Liver (tissue), 9 donors: Measurements from ENCODE around the gene SLBP. TPM values are rescaled to one million over a fixed set of nuclear protein-coding genes. Genes with fewer than 3 reads are reported as not detected.

ENCODE experiments used
- DNase-seq: peaks from one replicate; pipeline ENCODE4 v3.0.0-alpha.2; 2017; ENCODE audit warnings: low spot score
- H3K27ac ChIP-seq, 2 donors: one replicate each; pipeline ENCODE4 v1.7.0; 2013; ENCODE audit warnings: inconsistent platforms in 2 of 2, low read length in 2 of 2, control low read depth in 1 of 2, low read depth in 1 of 2, mild to moderate bottlenecking in 1 of 2
- H3K27me3 ChIP-seq, 4 donors: one replicate each; pipeline versions ENCODE4 v1.6.1 to v1.7.0; 2013; ENCODE audit warnings: low read length in 3 of 4, inconsistent platforms in 1 of 4, mild to moderate bottlenecking in 1 of 4, moderate library complexity in 1 of 4; ENCODE audit not compliant: control insufficient read depth in 4 of 4, insufficient read depth in 4 of 4
- H3K36me3 ChIP-seq, 4 donors: one replicate each; pipeline versions ENCODE4 v1.6.1 to v1.7.0; 2013; ENCODE audit warnings: low read length in 3 of 4, mild to moderate bottlenecking in 3 of 4, low read depth in 1 of 4, moderate library complexity in 1 of 4; ENCODE audit not compliant: control insufficient read depth in 4 of 4, insufficient read depth in 3 of 4
- H3K4me1 ChIP-seq, 4 donors: one replicate each; pipeline versions ENCODE4 v1.6.1 to v1.7.0; 2013; ENCODE audit warnings: low read length in 3 of 4, mild to moderate bottlenecking in 3 of 4, moderate library complexity in 1 of 4; ENCODE audit not compliant: control insufficient read depth in 4 of 4, insufficient read depth in 4 of 4
- H3K4me3 ChIP-seq, 3 donors: one replicate each; pipeline versions ENCODE4 v1.6.1 to v1.7.0; 2013; ENCODE audit warnings: low read length in 3 of 3, control low read depth in 1 of 3, low read depth in 1 of 3, mild to moderate bottlenecking in 1 of 3
- H3K9ac ChIP-seq, 2 donors: one replicate each; pipeline ENCODE4 v1.7.0; 2013; ENCODE audit warnings: low read length in 2 of 2, mild to moderate bottlenecking in 2 of 2, moderate library complexity in 2 of 2, control low read depth in 1 of 2, low read depth in 1 of 2
- H3K9me3 ChIP-seq, 4 donors: one replicate each; pipeline versions ENCODE4 v1.6.1 to v1.7.0; 2013; ENCODE audit warnings: low read length in 3 of 4; ENCODE audit not compliant: control insufficient read depth in 4 of 4
- ATF3 ChIP-seq: IDR thresholded peaks from 2 replicates; pipeline ENCODE4 v1.6.1; 2016; ENCODE audit warnings: antibody characterized with exemption
- CTCF ChIP-seq: fragments of 150-350 bp; IDR thresholded peaks from 2 replicates; pipeline ENCODE4 v1.5.1; 2017; ENCODE audit warnings: improper control_type of control experiment, low read depth, low read length; ENCODE audit not compliant: missing input control
- EGR1 ChIP-seq, 2 donors: IDR thresholded peaks; 2 replicates each; pipeline ENCODE4 v1.6.1; 2016 to 2018; ENCODE audit warnings: antibody characterized with exemption in 2 of 2, low read depth in 2 of 2
- FOXA1 ChIP-seq: IDR thresholded peaks from 2 replicates; pipeline ENCODE4 v1.6.1; 2016; ENCODE audit warnings: antibody characterized with exemption
- FOXA2 ChIP-seq: IDR thresholded peaks from 2 replicates; pipeline ENCODE4 v1.6.1; 2016; ENCODE audit warnings: antibody characterized with exemption
- GABPA ChIP-seq, 2 donors: IDR thresholded peaks in 1 of 2; conservative IDR thresholded peaks in 1 of 2; 2 replicates each; pipeline ENCODE4 v1.6.1; 2016; ENCODE audit warnings: antibody characterized with exemption in 2 of 2, mild to moderate bottlenecking in 1 of 2, moderate library complexity in 1 of 2
- HNF4A ChIP-seq, 2 donors: conservative IDR thresholded peaks; 2 replicates each; pipeline ENCODE4 v1.6.1; 2016; ENCODE audit warnings: antibody characterized with exemption in 2 of 2, mild to moderate bottlenecking in 2 of 2
- HNF4G ChIP-seq: IDR thresholded peaks from 2 replicates; pipeline ENCODE4 v1.6.1; 2016; ENCODE audit warnings: antibody characterized with exemption
- JUND ChIP-seq, 2 donors: IDR thresholded peaks; 2 replicates each; pipeline ENCODE4 v1.6.1; 2016; ENCODE audit warnings: antibody characterized with exemption in 2 of 2
- MAX ChIP-seq: IDR thresholded peaks from 2 replicates; pipeline ENCODE4 v1.6.1; 2016; ENCODE audit warnings: antibody characterized with exemption
- NR2F2 ChIP-seq: IDR thresholded peaks from 2 replicates; pipeline ENCODE4 v1.6.1; 2016; ENCODE audit warnings: antibody characterized with exemption
- RAD21 ChIP-seq, 2 donors: IDR thresholded peaks; 2 replicates each; pipeline ENCODE4 v1.6.1; 2016; ENCODE audit warnings: antibody characterized with exemption in 2 of 2, mild to moderate bottlenecking in 2 of 2
- REST ChIP-seq: IDR thresholded peaks from 2 replicates; pipeline ENCODE4 v1.6.1; 2016; ENCODE audit warnings: antibody characterized with exemption, mild to moderate bottlenecking
- RXRA ChIP-seq, 2 donors: IDR thresholded peaks; 2 replicates each; pipeline ENCODE4 v1.6.1; 2017 to 2018; ENCODE audit warnings: antibody characterized with exemption in 2 of 2, mild to moderate bottlenecking in 1 of 2
- SP1 ChIP-seq: IDR thresholded peaks from 2 replicates; pipeline ENCODE4 v1.6.1; 2018; ENCODE audit warnings: antibody characterized with exemption, mild to moderate bottlenecking
- TAF1 ChIP-seq: conservative IDR thresholded peaks from 2 replicates; pipeline ENCODE4 v1.6.1; 2016; ENCODE audit warnings: antibody characterized with exemption, mild to moderate bottlenecking
- YY1 ChIP-seq: IDR thresholded peaks from 2 replicates; pipeline ENCODE4 v1.6.1; 2016; ENCODE audit warnings: antibody characterized with exemption, mild to moderate bottlenecking
- ZBTB33 ChIP-seq: IDR thresholded peaks from 2 replicates; pipeline ENCODE4 v1.6.1; 2016; ENCODE audit warnings: antibody characterized with exemption
- WGBS: extraction: QIAGEN DNeasy Blood & Tissue Kit; methylation state at CpG from one replicate; pipeline ENCODE4 v1.1.7; 2013; 5-methylcytosine and 5-hydroxymethylcytosine counted together
- polyA plus RNA-seq, 2 donors: library from polyadenylated mRNA; stranded (reverse) in 1 of 2; unstranded in 1 of 2; fragments of 200-250 nt in 1 of 2; fragments of >200 nt in 1 of 2; fragmentation: Nextera tagmentation in 1 of 2; extraction: Ambion mirVana in 1 of 2; gene quantifications; one replicate each; pipeline versions ENCODE4 v1.2.1 to v1.2.3, GENCODE V29; 2013 to 2015
- total RNA-seq, 2 donors: library from RNA; depleted of rRNA; stranded (reverse); fragments of >200 nt; gene quantifications; one replicate each; pipeline ENCODE4 v1.2.3, GENCODE V29; 2014
- donor health status: healthy.
- donor health status: healthy.
- donor health status: healthy.
- donor health status: healthy.
- donor health status: healthy.

Gene SLBP
- total and polyA plus RNA-seq, 4 donors, result 14.7 to 64.4 (median 17.4) TPM

- no peak overlapping the region for H3K4me3 ChIP-seq
- H3K9me3 ChIP-seq, result no peaks in the 10 kb centered on the region
- peaks cover 0 to 4% (median 0%) of the 10 kb centered on the region in 4 donors for H3K4me1 ChIP-seq
- WGBS, result 97% methylated on average over 9 of the region's 9 CpGs
- peaks cover 11 to 38% (median 19%) of the 10 kb centered on the region in 4 donors for H3K36me3 ChIP-seq
- no peaks in the 10 kb centered on the region for H3K27me3 ChIP-seq
- no peak for TF ChIP-seq NR2F2
- TF ChIP-seq RXRA (IDR thresholded peaks at IDR 0.05), result no peak
- no peak for TF ChIP-seq SP1
- TF ChIP-seq RAD21 (IDR thresholded peaks at IDR 0.05), result no peak
- no peak for TF ChIP-seq YY1
- TF ChIP-seq GABPA (IDR thresholded peaks at IDR 0.05 in 1 of 2, conservative IDR thresholded peaks at IDR 0.05 in 1 of 2), result no peak
- no peak for TF ChIP-seq JUND (IDR thresholded peaks at IDR 0.05)
- TF ChIP-seq REST, result no peak
- no peak for TF ChIP-seq HNF4A (conservative IDR thresholded peaks at IDR 0.05)
- no peak for TF ChIP-seq EGR1 (IDR thresholded peaks at IDR 0.05; ENCODE audit: low read depth in 2 of 2)
- TF ChIP-seq MAX, result no peak
- no peak for TF ChIP-seq HNF4G
- TF ChIP-seq CTCF, result no peak
- no peak for TF ChIP-seq ZBTB33
- TF ChIP-seq ATF3, result no peak
- TF ChIP-seq FOXA1, result no peak
- no peak for TF ChIP-seq FOXA2
- no peak for TF ChIP-seq TAF1
- no peak for DNase-seq
- H3K27ac ChIP-seq, result no peak overlapping the region
- no peak overlapping the region for H3K9ac ChIP-seq
These were observed 20.3 kb downstream of the SLBP start for GRCh38 chr4:1691737-1692373.
